Muscle of leg (tissue), 11 donors: ENCODE results near the gene TFB2M. TPM values are rescaled to one million over a fixed set of nuclear protein-coding genes. Genes with fewer than 3 reads are reported as not detected.

Experiments used
- DNase-seq: peaks from one replicate; pipeline ENCODE4 v3.0.0; 2013
- H3K27ac ChIP-seq: one replicate; pipeline ENCODE4 v1.5.1; 2013; ENCODE audit warnings: mild to moderate bottlenecking, low read length, control low read depth
- H3K27me3 ChIP-seq: one replicate; pipeline ENCODE4 v1.6.1; 2013; ENCODE audit warnings: low read length; ENCODE audit not compliant: control insufficient read depth, insufficient read depth
- H3K36me3 ChIP-seq: one replicate; pipeline ENCODE4 v1.6.1; 2013; ENCODE audit warnings: low read length; ENCODE audit not compliant: control insufficient read depth, insufficient read depth
- H3K4me1 ChIP-seq: one replicate; pipeline ENCODE4 v1.6.1; 2013; ENCODE audit warnings: low read length; ENCODE audit not compliant: control insufficient read depth, insufficient read depth
- H3K4me3 ChIP-seq: one replicate; pipeline ENCODE4 v1.5.1; 2013; ENCODE audit warnings: low read length, control low read depth
- H3K9me3 ChIP-seq: replicated peaks from 2 replicates; pipeline ENCODE4 v1.6.1; 2013; ENCODE audit warnings: low read depth, low read length; ENCODE audit not compliant: control insufficient read depth
- WGBS: methylation state at CpG from one replicate; pipeline ENCODE4 v1.1.5; 2013; ENCODE audit warnings: missing lambda C conversion rate; ENCODE audit not compliant: insufficient coverage; 5-methylcytosine and 5-hydroxymethylcytosine counted together
- polyA plus RNA-seq, 8 donors: library from polyadenylated mRNA; unstranded; fragments of 120-200 nt; gene quantifications; one replicate each; pipeline versions ENCODE4 v1.2.1 to v1.2.3, GENCODE V29; 2013; ENCODE audit warnings: inconsistent platforms in 1 of 8, low replicate concordance in 1 of 8; ENCODE audit not compliant: insufficient read length in 8 of 8, insufficient read depth in 1 of 8
- total RNA-seq: library from RNA; stranded (reverse); fragments of 120-200 nt; gene quantifications from one replicate; pipeline ENCODE4 v1.2.4, GENCODE V29; 2013

The TFB2M gene
- total and polyA plus RNA-seq, 9 donors: 10.0 to 14.2 (median 11.5) TPM

GRCh38 chr1:246517391-246517790 is 48.7 kb downstream of the TFB2M start:
- no peak for DNase-seq
- Histone ChIP-seq H3K27me3 (no peaks in the 10 kb centered on the region), H3K4me1 (no peaks in the 10 kb centered on the region), H3K36me3 (no peaks in the 10 kb centered on the region), H3K27ac (no peak overlapping the region), H3K9me3 (peaks cover 14% of the 10 kb centered on the region), H3K4me3 (no peak overlapping the region)
- 87% methylated on average over 7 of the region's 7 CpGs for WGBS

DNA sequence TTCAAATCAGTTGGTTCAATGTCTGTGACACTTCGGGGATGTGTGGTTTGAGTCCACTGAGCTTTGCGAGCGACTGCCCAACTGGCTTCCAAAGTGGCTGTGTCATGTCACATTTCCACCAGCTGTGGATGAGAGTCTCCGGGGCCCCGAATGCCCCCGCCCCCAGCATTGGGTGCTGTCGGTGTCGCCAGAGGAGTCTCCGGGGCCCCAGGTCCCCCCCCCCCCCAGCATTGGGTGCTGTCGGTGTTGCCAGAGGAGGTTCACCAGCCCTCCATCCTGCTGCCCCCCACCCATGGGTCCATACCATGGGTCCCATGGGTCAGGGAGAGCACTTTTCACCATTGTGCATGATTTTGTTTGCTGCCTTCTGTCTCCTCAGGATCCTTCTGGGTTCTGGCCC is 49.9 kb downstream of the TFB2M start:
- Histone ChIP-seq H3K9me3 (peaks cover 14% of the 10 kb centered on the region), H3K4me1 (no peaks in the 10 kb centered on the region), H3K27me3 (no peaks in the 10 kb centered on the region), H3K4me3 (no peak overlapping the region), H3K27ac (no peak overlapping the region), H3K36me3 (no peaks in the 10 kb centered on the region)
- DNase-seq: no peak
- WGBS: 89% methylated on average over 3 of the region's 10 CpGs

- H3K9me3 ChIP-seq: peaks cover 14% of the 10 kb centered on the region
- no CpG with 5 or more reads among the region's 3 CpGs for WGBS
- H3K27ac ChIP-seq: no peak overlapping the region
Measured at GRCh38 chr1:246515390-246516005, 50.6 kb downstream of the TFB2M start.

DNA sequence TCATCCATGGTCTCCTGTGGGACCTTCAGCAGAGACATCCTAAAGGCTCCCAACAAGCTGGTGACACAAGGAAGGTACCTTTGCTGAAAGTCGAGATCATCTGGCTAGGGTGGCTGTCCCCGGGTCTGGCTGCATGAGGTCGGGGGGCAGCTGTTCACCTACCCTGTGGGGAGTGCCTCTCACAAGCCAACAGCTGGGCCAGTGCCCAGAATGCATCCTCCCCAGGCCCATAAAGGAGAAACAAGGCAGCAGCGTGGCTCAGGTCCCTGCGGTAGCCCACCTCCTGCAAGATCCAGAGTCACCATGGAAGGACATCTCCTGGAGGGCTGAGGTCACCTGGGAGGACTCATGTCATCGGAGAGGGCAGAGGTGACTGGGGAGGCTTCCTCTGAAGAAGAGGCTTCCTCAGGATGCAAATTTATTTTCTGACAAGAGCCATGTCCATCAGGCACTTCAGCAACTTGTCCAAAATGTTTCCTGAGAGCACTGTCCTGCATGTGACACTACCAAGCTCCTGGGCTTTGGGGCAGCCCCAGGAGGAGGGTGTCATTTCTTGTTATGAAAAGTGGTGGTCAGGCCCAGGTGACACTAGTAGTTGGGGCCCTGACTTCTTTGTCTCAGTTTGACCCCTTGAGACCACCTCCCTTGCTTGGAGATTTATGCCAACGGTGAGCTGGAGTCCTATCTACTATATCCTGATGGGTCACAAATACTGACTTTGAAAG is 52.3 kb downstream of the TFB2M start:
- Histone ChIP-seq H3K9me3 (peaks cover 14% of the 10 kb centered on the region), H3K36me3 (no peaks in the 10 kb centered on the region), H3K4me3 (no peak overlapping the region), H3K27me3 (no peaks in the 10 kb centered on the region), H3K27ac (no peak overlapping the region), H3K4me1 (no peaks in the 10 kb centered on the region)
- 98% methylated on average over 5 of the region's 7 CpGs for whole genome bisulfite sequencing
- DNase-seq: no peak

More at GRCh38 chr1:246515390-246516005, 50.6 kb downstream of the TFB2M start:
- Histone ChIP-seq H3K27me3 (no peaks in the 10 kb centered on the region), H3K36me3 (no peaks in the 10 kb centered on the region), H3K4me1 (no peaks in the 10 kb centered on the region), H3K4me3 (no peak overlapping the region)
- no peak for DNase-seq

DNA sequence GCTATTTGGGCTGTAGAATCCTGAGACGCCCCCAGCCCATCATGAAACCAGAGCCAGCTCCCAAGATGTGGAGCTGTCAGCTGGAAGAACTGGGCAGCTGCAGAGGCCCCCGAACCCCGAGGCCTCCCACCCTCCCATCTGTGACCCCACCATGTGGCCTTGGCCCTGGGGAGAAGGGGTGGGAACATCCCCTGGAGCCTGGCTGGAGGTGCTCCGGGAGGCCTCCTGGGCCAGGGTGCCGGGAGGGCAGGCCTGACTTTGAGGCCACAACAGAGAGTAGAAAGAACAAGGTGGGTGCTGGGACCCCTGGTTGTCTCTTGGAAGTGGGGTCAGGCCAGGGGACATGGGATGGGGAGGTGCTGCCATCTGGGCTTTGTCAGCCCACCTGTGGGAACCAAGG is 53.0 kb downstream of the TFB2M start:
- WGBS: 86% methylated on average over 2 of the region's 5 CpGs
- Histone ChIP-seq H3K9me3 (peaks cover 14% of the 10 kb centered on the region), H3K4me1 (no peaks in the 10 kb centered on the region), H3K36me3 (no peaks in the 10 kb centered on the region), H3K27ac (no peak overlapping the region), H3K27me3 (no peaks in the 10 kb centered on the region), H3K4me3 (no peak overlapping the region)
- no peak for DNase-seq

GRCh38 chr1:246512635-246513034 is 53.4 kb downstream of the TFB2M start:
- H3K27ac ChIP-seq: no peak overlapping the region
- WGBS: 85% methylated on average over 10 of the region's 10 CpGs
- H3K9me3 ChIP-seq: peaks cover 14% of the 10 kb centered on the region
- H3K36me3 ChIP-seq: no peaks in the 10 kb centered on the region
- no peak for DNase-seq
- H3K27me3 ChIP-seq: no peaks in the 10 kb centered on the region
- H3K4me3 ChIP-seq: no peak overlapping the region
- no peaks in the 10 kb centered on the region for H3K4me1 ChIP-seq

DNA sequence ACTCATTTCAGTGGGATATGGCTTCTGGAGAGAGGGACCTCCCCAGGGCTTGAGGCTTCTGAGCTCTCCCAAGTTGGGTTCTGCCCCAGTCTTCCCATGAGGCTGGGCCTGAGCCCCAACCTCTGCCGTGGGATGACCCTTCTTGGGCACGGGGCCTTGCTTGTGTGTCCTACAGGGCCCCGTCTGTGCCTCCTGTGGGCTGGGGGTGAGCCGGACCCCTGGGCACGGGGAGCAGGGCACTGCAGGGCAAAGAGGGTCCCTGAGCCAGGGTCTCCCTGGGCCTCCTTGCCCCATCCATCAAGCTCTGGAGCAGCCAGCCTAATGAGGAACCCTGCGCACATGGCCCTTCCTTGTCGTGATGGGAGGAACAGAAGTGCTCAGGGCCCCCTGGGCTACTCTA is 53.8 kb downstream of the TFB2M start:
- peaks cover 14% of the 10 kb centered on the region for H3K9me3 ChIP-seq
- H3K27me3 ChIP-seq: no peaks in the 10 kb centered on the region
- 94% methylated on average over 7 of the region's 7 CpGs for whole genome bisulfite sequencing
- DNase-seq: no peak
- no peaks in the 10 kb centered on the region for H3K36me3 ChIP-seq
- no peaks in the 10 kb centered on the region for H3K4me1 ChIP-seq
- H3K4me3 ChIP-seq: no peak overlapping the region
- H3K27ac ChIP-seq: no peak overlapping the region

- Histone ChIP-seq H3K4me1 (peaks cover 5% of the 10 kb centered on the region), H3K36me3 (no peaks in the 10 kb centered on the region), H3K9me3 (peaks cover 6% of the 10 kb centered on the region), H3K4me3 (no peak overlapping the region), H3K27ac (no peak overlapping the region), H3K27me3 (no peaks in the 10 kb centered on the region)
- no peak for DNase-seq
- 89% methylated on average over 3 of the region's 7 CpGs for WGBS
Measured at GRCh38 chr1:246511203-246511602, 54.9 kb downstream of the TFB2M start.

DNA sequence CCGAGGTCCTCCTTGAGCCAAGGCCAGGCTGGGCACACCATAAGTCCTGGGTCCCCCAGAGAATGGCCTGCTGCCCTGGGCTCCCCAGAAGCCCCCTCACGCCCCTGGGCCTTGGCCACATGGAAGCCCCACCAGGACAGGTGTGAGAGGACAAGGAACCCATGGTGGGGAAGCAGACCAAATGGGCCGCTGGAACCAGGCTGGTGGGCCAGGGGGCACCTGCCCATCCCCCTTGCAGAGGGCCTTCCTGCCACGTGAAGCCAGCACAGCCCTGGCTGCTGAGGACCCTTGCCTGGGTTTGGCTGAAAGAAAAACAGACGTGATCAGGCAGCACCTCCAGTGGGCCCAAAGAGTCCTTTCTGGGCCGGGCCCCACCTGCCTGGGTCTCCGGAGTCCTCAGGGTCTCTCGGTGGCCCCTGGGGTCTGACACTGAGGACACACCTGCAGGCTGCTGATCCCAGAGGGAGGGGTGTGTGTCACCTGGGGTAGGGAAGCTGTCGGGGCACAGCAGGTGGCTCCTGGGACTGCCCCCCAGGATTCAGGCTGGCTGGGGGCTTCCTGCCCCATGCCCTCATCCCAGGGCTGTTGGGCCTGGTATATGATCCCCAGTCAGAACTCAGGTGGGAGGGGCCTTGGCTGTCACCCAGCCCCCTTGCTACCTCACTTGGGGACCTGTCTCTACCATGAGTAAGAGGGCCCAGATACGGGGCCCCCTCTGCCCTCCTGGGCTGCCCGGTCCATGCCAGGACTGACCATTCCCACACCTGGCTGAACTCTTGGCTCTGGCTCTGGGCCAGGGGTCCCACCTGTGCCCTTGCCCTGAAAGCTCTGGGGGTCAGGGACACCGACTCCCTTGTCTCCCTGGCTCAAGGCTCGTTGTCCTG is 55.7 kb downstream of the TFB2M start:
- no peak for DNase-seq
- 78% methylated on average over 8 of the region's 13 CpGs for WGBS
- Histone ChIP-seq H3K4me3 (no peak overlapping the region), H3K9me3 (peaks cover 3% of the 10 kb centered on the region), H3K27me3 (no peaks in the 10 kb centered on the region), H3K4me1 (peaks cover 6% of the 10 kb centered on the region), H3K36me3 (no peaks in the 10 kb centered on the region), H3K27ac (no peak overlapping the region)
